ENCODE results near the gene ATMIN. TPM values are rescaled to one million over a fixed set of nuclear protein-coding genes. Genes with fewer than 3 reads are reported as not detected.

ATMIN gene
- polyA plus RNA-seq, 1 donor, result 28.2 TPM

DNA sequence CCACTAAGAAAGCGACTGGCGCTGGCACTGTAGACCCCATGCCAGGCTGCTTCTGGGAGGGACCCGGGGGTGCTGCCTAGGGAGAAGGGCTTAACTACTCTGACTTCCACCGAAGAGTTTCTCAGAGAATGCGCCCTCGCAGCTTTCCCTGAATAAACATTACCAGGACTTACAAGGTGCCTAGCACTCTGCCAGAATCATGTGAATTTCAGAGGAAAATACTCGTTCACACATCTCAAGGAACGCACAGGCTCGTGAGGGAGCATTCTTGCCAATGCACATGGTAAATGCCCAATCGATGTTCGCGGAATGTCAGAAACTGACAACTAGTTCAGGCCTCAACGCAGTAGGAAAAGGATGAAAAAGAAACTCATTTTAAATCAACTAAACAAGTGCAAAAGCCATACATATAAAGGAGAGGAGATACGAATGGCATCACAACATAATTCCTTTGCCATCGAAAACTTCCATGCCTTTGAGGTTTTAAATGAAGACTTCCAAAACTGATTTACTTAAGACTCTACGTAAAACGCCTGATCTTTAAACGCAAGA, 30.0 kb upstream of the ATMIN start:
- DNase-seq (ENCODE audit: low read depth), result no peak

GRCh38 chr16:81006211-81006812, 29.3 kb upstream of the ATMIN start:
- DNase-seq (ENCODE audit: low read depth), result no peak

GRCh38 chr16:81006813-81007695, 28.6 kb upstream of the ATMIN start, which contains the start of the genes CENPN and CMC2:
Gene CENPN, plus strand, starts transcription at chr16:81007214. Its CDS starts 4,726 bp downstream, at chr16:81011940.
Gene CMC2, minus strand, starts transcription at chr16:81006885. Its CDS starts 9,491 bp downstream, at chr16:80997394.
- DNase-seq (ENCODE audit: low read depth), result peak; percentile 95

DNA sequence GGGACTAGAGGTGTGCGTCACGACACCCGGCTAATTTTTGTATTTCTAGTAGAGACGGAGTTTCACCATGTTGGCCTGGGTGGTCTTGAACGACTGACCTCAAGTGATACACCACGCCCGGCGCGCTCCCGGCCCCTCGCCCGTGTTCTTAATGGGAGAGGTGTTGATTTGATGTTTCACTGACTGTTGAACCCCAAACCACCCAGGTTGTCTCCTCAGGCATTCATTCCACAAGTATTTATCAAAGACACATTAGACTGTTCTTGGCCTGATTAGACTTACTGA, 27.2 kb upstream of the ATMIN start:
- DNase-seq (ENCODE audit: low read depth), result no peak

- no peak for DNase-seq (ENCODE audit: low read depth)
These were observed 22.7 kb upstream of the ATMIN start for GRCh38 chr16:81012974-81013373.

DNA sequence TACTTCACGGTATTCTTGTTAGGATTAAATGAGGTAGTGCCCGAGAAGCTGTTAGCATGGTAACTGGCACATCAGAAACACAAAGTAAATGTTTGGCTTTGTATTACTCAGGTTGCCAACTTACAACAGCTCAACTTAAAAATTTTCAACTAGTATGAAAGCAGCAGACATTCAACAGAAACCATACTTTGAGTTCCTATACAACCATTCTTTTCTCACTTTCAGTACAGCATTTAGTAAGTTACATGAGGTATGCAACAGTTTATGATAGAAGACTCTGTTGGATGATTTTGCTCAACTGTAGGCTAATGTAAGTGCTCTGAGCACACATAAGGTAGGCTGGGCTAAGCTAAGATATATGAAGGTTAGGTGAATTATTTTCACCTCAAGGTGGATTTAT, 21.0 kb upstream of the ATMIN start:
- DNase-seq (ENCODE audit: low read depth), result no peak

DNA sequence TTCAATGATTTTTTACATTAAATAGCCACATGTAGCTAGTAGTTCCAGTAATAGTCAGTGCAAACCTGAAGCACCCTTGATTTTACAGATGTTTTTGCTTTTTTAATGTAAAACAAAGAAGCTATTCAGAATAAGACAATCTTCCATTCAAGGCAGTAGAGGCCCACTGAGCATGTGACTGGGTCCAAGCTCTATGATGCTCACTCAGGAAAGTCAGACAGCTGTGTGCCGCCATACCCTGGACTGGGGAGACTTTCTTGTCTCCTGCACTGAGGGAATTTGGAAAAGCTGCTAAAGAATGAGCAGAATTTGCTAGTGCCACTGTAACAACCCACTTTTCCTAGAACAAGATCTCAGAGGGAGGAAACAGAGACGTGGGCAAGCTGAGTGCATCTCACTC, 17.1 kb upstream of the ATMIN start:
- DNase-seq (ENCODE audit: low read depth), result no peak

DNA sequence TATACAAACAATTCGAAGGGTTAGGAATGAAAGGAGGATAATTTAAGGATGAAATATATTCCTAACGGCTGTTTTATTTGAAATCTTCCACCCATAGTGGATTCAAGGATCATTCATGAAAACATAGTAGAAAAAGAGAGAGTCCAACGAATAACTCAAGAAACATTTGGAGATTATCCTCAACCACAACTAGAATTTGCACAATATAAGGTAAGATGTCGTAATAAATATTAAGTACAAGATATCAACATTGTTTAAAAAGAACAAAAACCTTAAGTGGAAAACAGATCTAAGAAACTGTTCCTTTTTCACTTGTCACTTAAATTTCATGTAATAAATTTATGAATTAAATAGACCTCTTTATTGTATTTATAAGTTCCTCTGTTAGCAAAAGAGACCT, 9.2 kb upstream of the ATMIN start:
- DNase-seq (ENCODE audit: low read depth), result no peak

GRCh38 chr16:81029930-81030604, 5.6 kb upstream of the ATMIN start:
- DNase-seq (ENCODE audit: low read depth), result no peak

DNA sequence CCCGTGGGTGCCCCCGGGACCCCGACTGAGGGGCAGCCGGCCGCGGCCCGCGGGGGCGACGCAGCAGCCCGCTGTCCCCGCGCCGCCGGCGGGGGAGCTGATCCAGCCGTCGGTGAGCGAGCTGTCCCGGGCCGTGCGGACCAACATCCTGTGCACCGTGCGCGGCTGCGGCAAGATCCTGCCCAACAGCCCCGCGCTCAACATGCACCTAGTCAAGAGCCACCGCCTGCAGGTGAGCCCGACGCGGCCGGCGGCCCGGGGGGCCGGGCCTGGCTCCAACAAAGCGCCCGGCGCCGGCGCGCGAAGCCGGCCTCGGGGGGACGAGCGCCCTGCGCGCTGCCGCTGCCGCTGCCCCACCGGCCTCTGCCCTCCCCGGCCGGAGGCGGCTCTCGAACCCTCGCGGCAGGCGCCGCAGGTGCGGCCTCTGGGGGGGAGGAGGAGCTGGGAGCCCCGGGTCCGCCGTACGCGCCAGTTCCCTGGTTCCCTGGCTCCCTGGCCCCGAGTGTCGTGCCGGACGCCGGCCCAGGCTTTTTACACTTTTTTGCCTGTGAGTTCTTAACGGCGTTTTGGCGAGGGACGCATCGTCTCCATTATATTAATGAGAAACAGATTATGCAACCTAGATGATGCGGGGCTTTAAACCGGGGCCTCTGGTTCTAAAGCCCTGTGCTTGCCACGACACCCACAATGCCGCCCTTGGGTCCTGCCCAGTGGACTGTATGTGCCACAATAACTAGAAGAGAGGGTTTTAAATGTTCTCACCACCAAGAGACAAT, 521 bp downstream of the ATMIN start:
- DNase-seq (ENCODE audit: low read depth), result no peak

DNA sequence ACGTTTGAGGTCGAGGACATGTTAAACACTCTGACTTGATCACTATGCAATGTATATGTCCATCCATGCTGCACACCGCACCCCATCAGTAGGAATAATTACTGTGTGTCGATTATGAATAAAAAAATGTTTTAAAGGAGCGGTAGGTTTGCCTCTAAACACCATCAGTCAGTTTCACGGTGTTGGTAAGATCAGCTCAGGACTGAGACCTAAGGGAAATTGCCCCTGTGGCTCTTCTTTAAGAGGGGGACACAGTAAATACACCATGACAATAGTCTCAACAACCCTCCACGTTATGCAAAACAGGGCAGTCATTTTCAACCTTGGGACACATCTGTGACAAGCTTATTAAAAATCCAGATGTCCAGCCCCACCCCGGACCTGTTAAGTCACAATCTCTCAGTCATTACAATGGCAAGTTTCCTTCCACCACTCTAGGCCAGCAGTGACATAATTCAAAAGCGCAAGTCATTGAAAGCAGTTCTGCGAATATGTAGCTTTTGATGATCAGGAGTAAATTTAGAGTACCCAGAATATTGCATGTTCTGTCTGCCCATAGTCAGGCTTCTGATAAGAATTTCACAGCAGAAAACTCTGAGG, 1.2 kb downstream of the ATMIN start:
- no peak for DNase-seq (ENCODE audit: low read depth)

GRCh38 chr16:81040131-81040530, 4.5 kb downstream of the ATMIN start:
- DNase-seq (ENCODE audit: low read depth), result no peak

DNA sequence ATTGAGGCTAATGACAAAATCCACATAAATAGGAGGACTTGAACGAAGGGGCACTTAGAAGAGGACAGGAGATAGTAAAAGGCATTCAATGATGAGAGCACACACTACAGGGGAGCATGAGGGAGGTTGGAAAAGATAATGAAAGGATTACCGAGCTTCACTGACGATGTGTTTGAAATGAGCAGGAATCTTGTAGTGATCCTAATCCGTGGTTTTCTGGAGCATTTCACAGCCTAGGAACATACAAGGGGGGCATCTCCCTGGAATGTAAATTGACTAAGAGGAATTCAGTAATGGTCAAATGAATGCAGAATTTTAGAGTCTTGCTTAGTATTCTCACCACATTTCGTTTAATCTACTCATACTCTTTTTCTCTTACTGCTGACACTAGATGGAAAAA, 5.2 kb downstream of the ATMIN start:
- DNase-seq (ENCODE audit: low read depth), result no peak

GRCh38 chr16:81041696-81042095, 6.1 kb downstream of the ATMIN start:
- no peak for DNase-seq (ENCODE audit: low read depth)

GRCh38 chr16:81042821-81043220, 7.2 kb downstream of the ATMIN start:
- DNase-seq (ENCODE audit: low read depth), result no peak

GRCh38 chr16:81053761-81054160, 18.1 kb downstream of the ATMIN start:
- no peak for DNase-seq (ENCODE audit: low read depth)

GRCh38 chr16:81060576-81061306, 25.1 kb downstream of the ATMIN start:
- DNase-seq (ENCODE audit: low read depth), result no peak

- no peak for DNase-seq (ENCODE audit: low read depth)
These were observed 25.6 kb downstream of the ATMIN start for GRCh38 chr16:81061307-81061640.

DNA sequence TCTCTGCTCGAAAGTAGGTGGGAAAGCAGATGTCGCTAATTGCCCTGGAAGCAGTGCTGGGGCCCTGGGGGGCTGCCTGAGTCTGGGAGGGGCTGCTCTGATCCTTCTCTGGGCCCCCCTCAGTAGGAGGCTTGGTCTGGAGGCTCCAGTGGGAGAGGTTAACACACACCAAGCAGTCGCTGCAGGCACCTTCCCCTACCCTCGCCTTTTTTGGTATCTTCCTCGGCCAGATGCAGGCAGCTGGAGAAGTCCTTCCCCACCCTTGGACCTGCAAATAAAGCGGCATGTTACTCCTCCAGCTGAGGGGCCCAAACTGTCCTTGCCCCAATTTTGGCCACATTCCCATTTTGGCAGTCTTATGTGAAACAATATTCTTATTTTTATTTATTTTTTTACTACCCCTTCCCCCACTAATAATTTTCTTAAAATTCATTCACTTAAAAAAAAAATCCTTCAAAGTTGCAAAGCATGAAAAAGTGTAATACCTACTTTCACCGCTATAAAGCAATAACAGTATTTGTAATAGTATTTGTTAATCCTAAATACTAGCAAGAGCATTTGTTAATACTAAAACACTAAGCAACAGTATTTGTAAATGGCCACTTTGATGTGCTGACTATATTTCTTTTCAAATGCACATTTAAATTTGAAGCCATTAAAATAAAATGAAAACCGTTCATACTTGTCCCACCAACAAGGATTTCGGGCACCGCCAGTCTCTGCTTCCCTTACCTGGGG, 26.4 kb downstream of the ATMIN start:
- no peak for DNase-seq (ENCODE audit: low read depth)

DNA sequence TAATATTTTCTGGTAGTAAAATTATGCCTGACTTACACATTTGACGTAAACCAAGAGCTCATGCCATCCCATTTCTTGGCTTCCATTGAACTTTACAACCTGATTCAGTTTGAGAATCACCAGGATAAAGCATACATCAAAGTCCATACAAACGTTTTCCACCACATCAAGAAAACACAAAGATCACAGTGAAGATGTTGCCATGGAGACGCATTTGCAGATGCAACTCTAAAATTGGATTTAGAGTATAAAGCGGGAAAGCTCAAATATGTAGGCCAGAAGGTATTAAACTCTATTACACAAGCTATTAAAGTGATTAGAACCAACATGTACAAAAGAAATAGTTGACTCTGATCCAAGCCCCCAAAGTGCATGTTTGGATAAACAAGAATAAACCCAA, 31.0 kb downstream of the ATMIN start:
- DNase-seq (ENCODE audit: low read depth), result no peak
